ENCODE data around the gene P2RY14.

The P2RY14 gene

GRCh38 chr3:151268267-151269235, 9.8 kb downstream of the P2RY14 start:
- Histone ChIP-seq H3K36me3 (ENCODE audit: control insufficient read depth in 2 of 2, insufficient read depth in 1 of 2, low read length in 2 of 2) (no peaks in the 10 kb centered on the region), H3K27ac (ENCODE audit: extremely low read depth, low read depth, low read length) (no peak overlapping the region), H3K4me1 (ENCODE audit: control insufficient read depth, insufficient read depth, low read length) (no peaks in the 10 kb centered on the region), H3K4me3 (ENCODE audit: low read depth, low read length) (no peak overlapping the region), H3K9me3 (ENCODE audit: control insufficient read depth, insufficient read depth, low read depth, low read length) (no peaks in the 10 kb centered on the region)
- CTCF ChIA-PET = interaction anchor here (1.4 kb wide), 1 partner anchor 9 kb away, joined by 3 read pairs; the partner anchor contains the start of gene P2RY14
- POLR2A ChIA-PET = no interaction called here
- TF ChIP-seq ZNF518A (tag by site-specific recombination; conservative IDR thresholded peaks at IDR 0.05; ENCODE audit: low read depth) = no peak
- TF ChIP-seq GLIS1 (tag by site-specific recombination; IDR thresholded peaks at IDR 0.05) = no peak

DNA sequence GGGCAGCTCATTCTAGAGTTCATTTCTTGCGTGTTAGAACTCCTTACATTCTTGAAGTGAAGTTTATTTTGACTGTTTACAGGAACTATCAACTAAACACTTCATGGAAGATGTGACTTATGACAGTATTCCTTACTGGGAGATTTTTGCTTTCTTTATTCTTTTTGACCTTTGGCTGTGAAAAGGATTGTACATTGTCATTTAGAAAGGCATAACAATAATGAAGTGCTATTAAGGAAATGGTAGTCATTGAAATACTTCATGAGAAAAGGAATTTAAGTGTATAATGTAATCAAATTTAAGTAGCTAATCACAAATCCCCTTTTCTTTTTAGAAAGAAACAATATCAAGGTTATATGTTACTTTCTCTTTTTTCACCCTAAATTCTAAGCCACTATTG, 11.3 kb downstream of the P2RY14 start:
- Histone ChIP-seq H3K9me3 (ENCODE audit: control insufficient read depth, insufficient read depth, low read depth, low read length) (no peaks in the 10 kb centered on the region), H3K4me1 (ENCODE audit: control insufficient read depth, insufficient read depth, low read length) (no peaks in the 10 kb centered on the region), H3K27ac (ENCODE audit: extremely low read depth, low read depth, low read length) (no peak overlapping the region), H3K36me3 (ENCODE audit: control insufficient read depth in 2 of 2, insufficient read depth in 1 of 2, low read length in 2 of 2) (no peaks in the 10 kb centered on the region), H3K4me3 (ENCODE audit: low read depth, low read length) (no peak overlapping the region)
- TF ChIP-seq ZNF426 (tag by site-specific recombination; IDR thresholded peaks at IDR 0.05) (no peak), ZNF629 (tag by site-specific recombination; IDR thresholded peaks at IDR 0.05) (no peak), ZNF76 (tag by site-specific recombination; IDR thresholded peaks at IDR 0.05; ENCODE audit: borderline replicate concordance, low read depth) (no peak), ZNF292 (tag by site-specific recombination; IDR thresholded peaks at IDR 0.05; ENCODE audit: borderline replicate concordance, low read depth) (no peak)
- TF ChIP-seq, protein P1, sequence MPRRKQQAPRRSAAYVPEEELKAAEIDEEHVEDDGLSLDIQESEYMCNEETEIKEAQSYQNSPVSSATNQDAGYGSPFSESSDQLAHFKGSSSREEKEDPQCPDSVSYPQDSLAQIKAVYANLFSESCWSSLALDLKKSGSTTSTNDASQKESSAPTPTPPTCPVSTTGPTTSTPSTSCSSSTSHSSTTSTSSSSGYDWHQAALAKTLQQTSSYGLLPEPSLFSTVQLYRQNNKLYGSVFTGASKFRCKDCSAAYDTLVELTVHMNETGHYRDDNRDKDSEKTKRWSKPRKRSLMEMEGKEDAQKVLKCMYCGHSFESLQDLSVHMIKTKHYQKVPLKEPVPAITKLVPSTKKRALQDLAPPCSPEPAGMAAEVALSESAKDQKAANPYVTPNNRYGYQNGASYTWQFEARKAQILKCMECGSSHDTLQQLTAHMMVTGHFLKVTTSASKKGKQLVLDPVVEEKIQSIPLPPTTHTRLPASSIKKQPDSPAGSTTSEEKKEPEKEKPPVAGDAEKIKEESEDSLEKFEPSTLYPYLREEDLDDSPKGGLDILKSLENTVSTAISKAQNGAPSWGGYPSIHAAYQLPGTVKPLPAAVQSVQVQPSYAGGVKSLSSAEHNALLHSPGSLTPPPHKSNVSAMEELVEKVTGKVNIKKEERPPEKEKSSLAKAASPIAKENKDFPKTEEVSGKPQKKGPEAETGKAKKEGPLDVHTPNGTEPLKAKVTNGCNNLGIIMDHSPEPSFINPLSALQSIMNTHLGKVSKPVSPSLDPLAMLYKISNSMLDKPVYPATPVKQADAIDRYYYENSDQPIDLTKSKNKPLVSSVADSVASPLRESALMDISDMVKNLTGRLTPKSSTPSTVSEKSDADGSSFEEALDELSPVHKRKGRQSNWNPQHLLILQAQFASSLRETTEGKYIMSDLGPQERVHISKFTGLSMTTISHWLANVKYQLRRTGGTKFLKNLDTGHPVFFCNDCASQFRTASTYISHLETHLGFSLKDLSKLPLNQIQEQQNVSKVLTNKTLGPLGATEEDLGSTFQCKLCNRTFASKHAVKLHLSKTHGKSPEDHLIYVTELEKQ (tag by site-specific recombination; IDR thresholded peaks at IDR 0.05; ENCODE audit: borderline replicate concordance) = no peak
- ChIA-PET CTCF (interaction anchor here (1.4 kb wide), 1 partner anchor 99 kb away, joined by 3 read pairs; no protein-coding TSS in a partner anchor), POLR2A (no interaction called here)

DNA sequence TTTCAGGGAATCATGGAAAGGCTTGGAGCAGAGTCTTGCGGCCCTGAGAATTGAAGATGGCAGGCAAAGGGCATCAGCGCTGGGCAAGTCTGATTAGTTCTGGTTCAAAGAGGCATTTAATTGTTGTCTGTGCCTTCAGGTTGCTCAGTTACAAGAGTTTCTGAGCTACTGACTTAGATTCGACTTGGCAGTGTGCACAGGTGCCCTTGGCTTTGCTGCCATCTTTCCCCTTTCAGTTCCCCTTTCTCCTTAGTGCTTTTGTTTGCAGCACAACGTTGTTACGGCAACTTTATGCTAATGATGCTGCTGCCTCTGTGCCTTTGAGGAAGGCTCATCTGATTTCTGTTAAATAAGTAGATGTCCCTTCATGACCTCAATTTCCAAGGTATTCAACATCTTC, 12.5 kb downstream of the P2RY14 start:
- CTCF ChIA-PET = interaction anchor here (1.4 kb wide), 1 partner anchor 98 kb away, joined by 3 read pairs; no protein-coding TSS in a partner anchor
- Histone ChIP-seq H3K4me3 (ENCODE audit: low read depth, low read length) (no peak overlapping the region), H3K36me3 (ENCODE audit: control insufficient read depth in 2 of 2, insufficient read depth in 1 of 2, low read length in 2 of 2) (no peaks in the 10 kb centered on the region), H3K4me1 (ENCODE audit: control insufficient read depth, insufficient read depth, low read length) (no peaks in the 10 kb centered on the region), H3K9me3 (ENCODE audit: control insufficient read depth, insufficient read depth, low read depth, low read length) (no peaks in the 10 kb centered on the region), H3K27ac (ENCODE audit: extremely low read depth, low read depth, low read length) (no peak overlapping the region)
- POLR2A ChIA-PET = no interaction called here
- TF ChIP-seq ZNF843 (tag by site-specific recombination; IDR thresholded peaks at IDR 0.05) (no peak), ZNF791 (tag by site-specific recombination; IDR thresholded peaks at IDR 0.05) (no peak), ZEB2 (tag by site-specific recombination; IDR thresholded peaks at IDR 0.05) (no peak), PRDM10 (tag by site-specific recombination; IDR thresholded peaks at IDR 0.05) (no peak), ZNF777 (tag by site-specific recombination; IDR thresholded peaks at IDR 0.05; ENCODE audit: borderline replicate concordance) (no peak), ZSCAN30 (tag by site-specific recombination; IDR thresholded peaks at IDR 0.05) (no peak), ATF2 (tag by site-specific recombination; IDR thresholded peaks at IDR 0.05; ENCODE audit: low read depth) (no peak)
